ENCODE results near the gene CASQ1. TPM values are rescaled to one million over a fixed set of nuclear protein-coding genes. Genes with fewer than 3 reads are reported as not detected.

The CASQ1 gene
- total RNA-seq, 1 donor from 2014 or later: not detected

- DNase-seq (ENCODE audit: low read depth, low spot score): no peak
These were observed 36.2 kb downstream of the CASQ1 start for GRCh38 chr1:160226623-160227022.

GRCh38 chr1:160227034-160227433 is 36.7 kb downstream of the CASQ1 start:
- DNase-seq (ENCODE audit: low read depth, low spot score): no peak

GRCh38 chr1:160227561-160227960 is 37.2 kb downstream of the CASQ1 start:
- no peak for DNase-seq (ENCODE audit: low read depth, low spot score)

- DNase-seq (ENCODE audit: low read depth, low spot score): no peak
These were observed 38.1 kb downstream of the CASQ1 start for GRCh38 chr1:160228431-160228830.

- DNase-seq (ENCODE audit: low read depth, low spot score): no peak
These were observed 42.5 kb downstream of the CASQ1 start for GRCh38 chr1:160232911-160233310.

GRCh38 chr1:160236806-160237205 is 46.4 kb downstream of the CASQ1 start:
- DNase-seq (ENCODE audit: low read depth, low spot score): no peak

GRCh38 chr1:160237558-160237957 is 47.2 kb downstream of the CASQ1 start:
- no peak for DNase-seq (ENCODE audit: low read depth, low spot score)

GRCh38 chr1:160238408-160238807 is 48.0 kb downstream of the CASQ1 start:
- no peak for DNase-seq (ENCODE audit: low read depth, low spot score)

GRCh38 chr1:160239582-160240299 is 49.4 kb downstream of the CASQ1 start:
- DNase-seq (ENCODE audit: low read depth, low spot score): no peak

GRCh38 chr1:160243767-160244166 is 53.4 kb downstream of the CASQ1 start:
- no peak for DNase-seq (ENCODE audit: low read depth, low spot score)

- DNase-seq (ENCODE audit: low read depth, low spot score): no peak
These were observed 53.8 kb downstream of the CASQ1 start for GRCh38 chr1:160244209-160244608.

- no peak for DNase-seq (ENCODE audit: low read depth, low spot score)
These were observed 55.1 kb downstream of the CASQ1 start for GRCh38 chr1:160245434-160245833.

- DNase-seq (ENCODE audit: low read depth, low spot score): no peak
These were observed 56.7 kb downstream of the CASQ1 start for GRCh38 chr1:160247053-160247452.

GRCh38 chr1:160251011-160251410 is 60.6 kb downstream of the CASQ1 start:
- no peak for DNase-seq (ENCODE audit: low read depth, low spot score)

Other genes with a start within 250 kb of the CASQ1 start
- gene IGSF9, start 245.0 kb upstream of the CASQ1 start, total RNA-seq: 0.04 TPM in 1 of 2 replicates, not detected in the other
- not detected in 2 replicates for gene SLAMF9, start 236.3 kb upstream of the CASQ1 start, total RNA-seq
- gene PIGM, start 158.6 kb upstream of the CASQ1 start, total RNA-seq: 3.7 and 4.4 TPM in 2 replicates
- not detected in 2 replicates for gene KCNJ10, start 120.4 kb upstream of the CASQ1 start, total RNA-seq
- not detected in 2 replicates for gene KCNJ9, start 109.0 kb upstream of the CASQ1 start, total RNA-seq
- gene IGSF8, start 92.0 kb upstream of the CASQ1 start, total RNA-seq: 9.6 and 13.4 TPM in 2 replicates
- gene ATP1A2, start 74.8 kb upstream of the CASQ1 start, total RNA-seq: not detected in 2 replicates
- not detected in 2 replicates for gene ATP1A4, start 39.0 kb upstream of the CASQ1 start, total RNA-seq
- 75.1 and 145 TPM in 2 replicates for gene PEA15, start 14.8 kb downstream of the CASQ1 start, total RNA-seq
- gene DCAF8, start 72.0 kb downstream of the CASQ1 start, total RNA-seq: 88.1 and 91.4 TPM in 2 replicates
- gene PEX19, start 94.6 kb downstream of the CASQ1 start, total RNA-seq: 27.1 and 28.9 TPM in 2 replicates
- 277 and 334 TPM in 2 replicates for gene COPA, start 152.7 kb downstream of the CASQ1 start, total RNA-seq
- 73.3 and 102 TPM in 2 replicates for gene NCSTN, start 152.8 kb downstream of the CASQ1 start, total RNA-seq
- gene NHLH1, start 176.5 kb downstream of the CASQ1 start, total RNA-seq: under 0.01 TPM in 1 of 2 replicates, not detected in the other
- gene VANGL2, start 210.0 kb downstream of the CASQ1 start, total RNA-seq: not detected in 2 replicates